HG02938 (cell line): ENCODE measurements around the gene KIRREL1.

Experiments used
- ATAC-seq: cut with Tn5 transposase; IDR thresholded peaks from one replicate; pipeline ENCODE4 v1.9.1; 2021; ENCODE audit warnings: mild to moderate bottlenecking, moderate library complexity; ENCODE audit not compliant: unreplicated experiment

The KIRREL1 gene

DNA sequence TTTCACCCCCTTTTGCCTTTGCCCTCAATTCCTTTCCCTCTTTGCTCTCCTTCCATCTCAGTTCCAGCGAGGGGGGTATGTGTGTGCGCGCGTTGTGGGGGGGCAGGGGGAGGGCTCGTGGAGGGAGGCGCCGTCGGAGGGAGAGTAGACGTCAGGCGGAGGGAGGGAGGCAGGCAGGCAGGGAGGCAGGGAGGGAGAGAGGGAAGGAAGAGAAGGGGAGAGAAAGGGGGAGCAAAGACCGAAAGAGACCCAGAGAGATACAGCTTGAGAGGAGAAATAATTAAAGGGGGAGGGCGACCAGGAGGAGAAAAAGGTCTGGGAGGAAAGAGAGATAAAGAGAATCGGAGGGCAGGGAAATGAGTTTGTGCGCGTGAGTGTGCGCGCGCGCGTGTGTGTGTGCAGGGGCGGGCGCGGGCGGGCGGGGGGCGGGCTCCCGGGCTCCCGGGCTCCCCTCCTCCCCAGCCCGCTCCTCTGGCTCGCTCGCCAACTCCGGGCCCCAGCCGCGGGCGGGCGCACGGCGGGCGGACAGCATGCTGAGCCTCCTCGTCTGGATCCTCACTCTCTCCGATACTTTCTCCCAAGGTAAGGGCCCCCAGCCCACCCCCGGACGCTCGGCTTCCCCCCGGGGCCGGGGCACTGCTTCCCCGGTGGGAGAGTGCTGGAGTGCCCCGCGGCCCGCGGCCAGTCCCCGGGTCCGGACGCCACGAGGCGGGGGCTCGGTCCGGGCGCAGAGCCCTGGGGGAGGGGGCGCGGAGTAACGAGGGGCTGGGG, at the start of gene KIRREL1:
TSS of gene KIRREL1 (plus strand) at position 499 of the 771 bp plus-strand sequence. CDS start at position 531, 32 bp downstream.
- no peak for ATAC-seq

- no peak for ATAC-seq
Observed at GRCh38 chr1:157944663-157945280, 48.7 kb upstream of the KIRREL1 start.

DNA sequence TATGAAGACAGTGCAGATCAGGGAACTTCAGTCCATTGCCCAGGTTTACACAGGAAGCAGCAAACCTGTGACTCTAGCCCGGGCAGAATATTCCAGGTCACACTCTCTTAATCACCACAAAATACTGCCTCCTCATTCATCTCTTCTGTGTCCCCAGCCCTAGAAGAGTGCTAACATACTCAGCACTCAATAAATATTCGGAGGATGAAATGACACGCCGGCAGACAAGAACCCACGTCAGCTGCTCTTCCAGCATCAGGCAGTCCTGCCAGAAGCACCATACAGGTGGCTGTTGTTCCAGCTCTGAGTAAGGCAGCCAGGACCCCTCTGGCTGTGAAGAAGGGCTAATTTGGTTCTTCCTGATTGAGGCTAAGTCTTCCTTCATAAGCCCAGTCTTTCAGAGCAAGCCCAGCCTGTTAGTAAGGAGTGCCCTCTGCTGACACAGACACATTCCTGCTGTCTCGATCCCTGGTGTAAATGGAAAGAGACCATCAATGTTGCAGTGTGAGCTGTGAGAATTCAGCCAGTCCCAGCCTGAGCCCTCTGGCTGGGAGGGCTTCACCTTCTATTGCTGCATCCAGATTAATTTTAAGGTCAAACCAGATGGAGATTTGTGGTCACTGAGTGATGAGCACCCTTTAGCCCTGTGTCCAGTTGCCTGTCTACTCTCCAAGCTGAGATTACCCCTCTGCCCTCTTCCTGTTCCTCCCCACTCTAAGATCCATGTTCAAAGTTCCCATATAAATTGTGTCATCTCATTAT, 45.0 kb upstream of the KIRREL1 start:
- ATAC-seq: no peak

DNA sequence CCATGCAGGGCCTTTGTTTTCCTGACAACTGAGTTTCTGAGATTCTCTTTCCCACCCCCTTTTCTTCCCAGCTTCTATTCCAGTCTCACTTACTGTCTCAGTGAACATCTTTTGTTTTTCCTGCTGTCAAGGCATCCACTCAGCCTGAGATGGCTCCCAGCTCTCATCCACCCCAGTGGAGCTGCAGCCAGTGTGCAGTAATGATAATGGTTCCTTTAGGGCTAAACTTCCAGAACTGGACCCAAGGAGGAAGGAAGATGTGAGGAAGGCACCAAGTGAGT, 44.4 kb upstream of the KIRREL1 start:
- ATAC-seq: no peak

DNA sequence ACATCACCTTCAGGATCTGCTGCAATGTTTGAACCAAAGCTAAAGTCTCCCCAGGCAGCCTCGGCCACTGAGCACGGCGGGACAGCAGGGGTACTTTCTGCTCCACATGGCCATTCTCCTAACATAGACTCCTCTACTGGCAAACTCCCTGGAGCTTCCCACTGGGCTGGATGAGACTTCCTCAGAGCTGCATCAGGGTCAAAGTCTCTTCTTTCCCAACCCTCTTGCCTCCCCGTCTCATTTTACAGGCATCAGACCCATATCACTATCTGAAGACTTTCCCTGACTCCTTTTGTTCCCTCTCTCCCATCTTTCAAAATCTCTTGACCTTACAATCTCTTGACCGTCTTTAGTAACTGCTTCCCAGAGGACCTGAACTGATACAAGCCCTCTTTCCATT, 42.2 kb upstream of the KIRREL1 start:
- no peak for ATAC-seq

- ATAC-seq: no peak
Observed at GRCh38 chr1:157952601-157953000, 40.8 kb upstream of the KIRREL1 start.

DNA sequence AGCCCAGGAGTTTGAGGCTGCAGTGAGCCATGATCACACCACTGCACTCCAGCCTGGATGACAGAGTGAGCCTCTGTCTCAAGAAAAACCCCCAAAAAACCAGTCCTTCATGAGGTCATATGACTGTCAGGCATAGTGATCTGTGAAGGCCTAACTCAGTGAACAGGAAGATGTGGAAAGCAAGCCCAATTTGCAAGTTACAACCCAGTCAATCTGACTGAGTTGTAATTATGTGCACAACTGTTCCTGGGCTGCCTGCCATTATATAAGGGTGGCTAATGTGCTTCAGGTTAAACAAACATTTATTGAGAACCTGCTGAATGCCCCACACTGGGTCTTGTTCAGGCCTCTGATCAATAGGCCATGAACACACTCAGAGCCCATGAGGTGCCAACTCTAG, 38.2 kb upstream of the KIRREL1 start:
- no peak for ATAC-seq

DNA sequence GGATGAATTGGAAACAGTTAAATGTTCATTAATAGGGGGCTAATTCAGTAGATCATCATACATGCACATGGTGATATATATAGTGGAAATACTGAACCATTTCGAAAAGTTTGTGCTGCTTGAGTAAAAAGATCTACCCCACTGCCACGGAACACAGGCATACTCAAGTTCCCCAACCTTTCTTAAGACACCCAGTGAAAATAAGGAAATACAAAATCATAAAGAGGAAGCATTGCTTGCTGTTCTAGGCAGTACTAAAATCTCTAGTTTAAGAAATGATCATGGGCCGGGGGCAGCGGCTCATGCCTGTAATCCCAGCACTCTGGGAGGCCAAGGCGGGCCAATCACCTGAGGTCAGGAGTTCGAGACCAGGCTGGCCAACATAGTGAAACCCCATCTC, 37.6 kb upstream of the KIRREL1 start:
- no peak for ATAC-seq

- ATAC-seq: no peak
Observed at GRCh38 chr1:157956732-157957131, 36.7 kb upstream of the KIRREL1 start.

DNA sequence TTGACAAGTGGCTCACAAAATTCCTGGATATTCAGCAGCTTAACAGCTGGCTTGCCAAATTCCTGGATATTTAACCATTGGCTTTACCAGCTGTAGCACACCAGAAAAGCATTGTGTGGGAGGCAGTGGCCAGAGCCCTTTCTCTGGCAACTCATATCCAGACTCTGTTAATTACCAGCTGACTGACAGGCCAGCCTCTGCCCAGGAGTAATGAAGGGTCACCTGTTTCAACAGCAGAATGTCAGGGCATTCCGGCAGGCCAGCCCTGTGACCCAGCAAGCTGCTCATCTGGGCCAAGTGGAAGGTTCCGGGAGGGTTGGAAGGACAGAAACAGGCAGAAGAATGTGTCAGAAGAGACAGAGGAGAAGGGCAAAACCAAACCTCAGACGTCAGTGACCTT, 35.2 kb upstream of the KIRREL1 start:
- ATAC-seq: no peak

DNA sequence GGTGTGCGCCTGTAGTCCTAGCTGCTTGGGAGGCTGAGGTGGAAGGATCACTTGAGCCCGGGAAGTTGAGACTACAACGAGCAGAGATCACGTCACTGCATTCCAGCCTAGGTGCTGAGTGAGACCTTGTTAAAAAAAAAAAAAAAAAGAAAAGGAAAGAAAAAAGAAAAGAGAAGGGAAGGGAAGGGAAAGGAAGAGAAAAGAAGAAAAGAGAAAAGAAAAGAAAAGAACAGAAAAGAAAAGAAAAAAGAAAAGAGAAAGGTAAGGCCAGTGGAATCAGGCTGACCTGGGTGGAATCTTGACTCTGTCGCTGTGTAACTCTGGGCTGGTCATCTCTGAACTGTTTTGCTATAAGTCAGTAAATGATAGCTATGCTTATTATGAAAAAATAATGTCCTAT, 33.7 kb upstream of the KIRREL1 start:
- no peak for ATAC-seq

- ATAC-seq: no peak
Observed at GRCh38 chr1:157960773-157961172, 32.7 kb upstream of the KIRREL1 start.

- ATAC-seq: no peak
Observed at GRCh38 chr1:157961805-157962762, 31.4 kb upstream of the KIRREL1 start.

DNA sequence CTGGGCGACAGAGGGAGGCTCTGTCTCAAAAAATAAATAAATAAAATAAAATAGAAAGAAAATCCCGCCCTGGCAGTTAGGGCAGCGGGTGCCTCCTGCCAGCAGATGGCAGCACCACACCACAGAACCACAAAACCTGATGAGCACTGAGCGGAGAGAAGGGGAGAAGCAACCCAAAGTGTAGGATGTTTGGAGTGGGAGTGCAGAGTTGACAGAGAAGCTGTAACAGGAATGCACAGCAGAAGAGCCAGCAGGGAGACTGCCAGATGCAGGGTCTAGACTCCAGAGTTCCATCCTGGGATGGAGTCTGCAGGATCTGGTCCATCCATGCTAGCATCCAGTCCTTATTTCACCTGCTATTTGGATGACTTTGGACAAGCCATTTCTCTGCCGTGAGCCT, 29.7 kb upstream of the KIRREL1 start:
- no peak for ATAC-seq

GRCh38 chr1:157965584-157965983, 27.9 kb upstream of the KIRREL1 start:
- ATAC-seq: no peak

DNA sequence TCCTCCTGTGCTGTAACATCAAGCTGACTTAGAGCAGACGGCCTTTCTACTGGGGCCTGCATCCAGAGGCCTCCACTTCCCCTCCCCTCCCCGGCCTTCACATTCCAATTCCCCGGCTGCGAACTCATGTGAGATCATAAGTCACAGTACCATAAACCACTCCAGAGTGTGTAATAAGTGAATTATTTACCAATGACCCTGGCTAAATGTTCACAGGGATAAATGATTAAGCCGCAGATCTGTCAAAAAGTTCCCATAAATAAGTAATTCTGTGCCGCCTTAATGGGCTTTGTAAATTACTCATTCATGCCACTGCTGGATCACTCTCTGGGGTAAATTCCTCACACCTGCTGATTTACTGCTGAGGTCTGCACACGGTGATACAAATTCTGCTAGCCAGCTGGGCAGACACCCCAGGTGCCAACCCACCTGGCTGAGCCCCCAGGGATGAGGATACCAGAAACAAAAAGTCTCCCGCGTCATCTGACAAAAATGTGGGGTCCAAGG, 27.4 kb upstream of the KIRREL1 start:
- no peak for ATAC-seq

- ATAC-seq: no peak
Observed at GRCh38 chr1:157967205-157967604, 26.2 kb upstream of the KIRREL1 start.

- ATAC-seq: no peak
Observed at GRCh38 chr1:157968508-157968907, 24.9 kb upstream of the KIRREL1 start.

DNA sequence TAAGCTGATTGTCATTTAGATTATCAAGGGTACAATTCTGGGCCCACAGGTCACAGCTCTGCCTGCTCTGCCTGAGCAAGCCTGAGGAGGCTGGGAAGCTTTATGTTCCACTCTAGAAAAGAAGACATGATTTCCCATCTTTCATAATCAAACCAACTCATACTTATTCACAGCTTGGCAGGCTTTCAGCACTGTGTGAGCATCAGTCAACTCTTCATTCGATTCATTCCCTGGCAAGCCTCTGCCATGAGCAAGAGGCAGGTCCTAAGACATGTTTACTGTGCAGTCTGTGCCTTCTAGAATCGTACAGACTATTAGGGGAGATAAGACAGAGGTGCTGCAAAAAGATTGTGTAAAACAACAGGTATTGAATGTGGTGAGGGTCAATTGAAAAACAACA, 24.5 kb upstream of the KIRREL1 start:
- no peak for ATAC-seq

DNA sequence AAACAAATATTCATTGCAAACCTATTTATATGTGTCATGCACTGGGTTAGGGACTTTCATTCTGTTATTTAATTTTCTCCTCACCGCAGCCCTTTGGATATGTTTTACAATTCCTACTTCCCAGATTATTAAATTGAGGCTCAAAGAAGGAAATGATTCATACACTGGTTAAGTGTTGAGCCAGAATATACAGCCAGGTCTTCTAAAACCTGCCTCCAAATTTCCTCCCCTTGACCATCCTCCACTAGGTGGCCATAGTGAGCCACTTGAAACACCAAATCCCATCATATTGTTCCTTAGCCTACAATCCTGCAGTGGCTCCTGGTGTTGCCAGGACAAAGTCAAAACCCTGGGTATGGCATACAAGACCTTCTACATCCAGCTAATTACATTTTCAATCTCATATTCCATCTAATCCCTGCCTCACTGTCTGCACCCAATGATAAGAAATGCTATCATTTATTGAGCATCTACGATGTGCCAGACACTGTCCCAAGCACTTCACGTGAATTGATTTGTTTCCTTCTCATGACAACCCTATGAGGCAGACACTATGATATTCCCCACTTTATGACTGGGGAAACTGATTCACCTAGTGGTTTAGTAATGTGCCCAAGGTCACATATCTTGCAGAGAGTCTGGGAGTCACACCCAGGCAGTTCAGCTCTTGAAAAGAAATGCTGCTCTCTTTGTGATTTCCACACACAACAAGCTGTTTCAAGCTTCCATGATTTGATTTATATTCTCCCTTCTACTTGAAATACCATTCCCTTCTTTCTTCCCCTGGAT, 23.6 kb upstream of the KIRREL1 start:
- no peak for ATAC-seq
